MCF 10A (cell line): ENCODE results near the gene WNK4. TPM values are rescaled to one million over a fixed set of nuclear protein-coding genes. Genes with fewer than 3 reads are reported as not detected.

ENCODE experiments used
- BruUV-seq: library from RNA; stranded (reverse); fragments of 400-500 nt; replicated peaks from 2 replicates; lab custom pipeline; 2021; lab: Mats Ljungman, UMichigan
- CTCF ChIA-PET: fragments of 300-600 bp; sonication (Branson Sonifier 250); formaldehyde crosslinking; extraction: SDS; loops from one replicate; lab custom pipeline; 2021; ENCODE audit warnings: antibody characterized with exemption, inconsistent platforms; lab: Yijun Ruan, JAX
- POLR2A ChIA-PET: fragments of 300-600, 350-650 bp; sonication (Branson Sonifier 250); formaldehyde crosslinking; extraction: SDS; loops from one replicate; lab custom pipeline; 2020; ENCODE audit warnings: antibody characterized with exemption, inconsistent platforms; lab: Yijun Ruan, JAX
- DNase-seq: peaks from one replicate; pipeline ENCODE4 v3.0.0-alpha.2; 2018; ENCODE audit not compliant: unreplicated experiment
- H3K27ac Mint-ChIP-seq: one replicate; pipeline ENCODE4 v1.8.0; 2022; ENCODE audit warnings: mild to moderate bottlenecking, low read depth, mixed read lengths; ENCODE audit not compliant: unreplicated experiment
- H3K27me3 Mint-ChIP-seq: one replicate; pipeline ENCODE4 v1.8.0; 2022; ENCODE audit warnings: mixed read lengths; ENCODE audit not compliant: insufficient read depth, unreplicated experiment
- H3K36me3 Mint-ChIP-seq: one replicate; pipeline ENCODE4 v1.8.0; 2022; ENCODE audit warnings: mild to moderate bottlenecking, moderate library complexity, mixed read lengths; ENCODE audit not compliant: insufficient read depth, unreplicated experiment
- H3K4me1 Mint-ChIP-seq: one replicate; pipeline ENCODE4 v1.8.0; 2022; ENCODE audit warnings: mixed read lengths; ENCODE audit not compliant: insufficient read depth, unreplicated experiment
- H3K4me3 Mint-ChIP-seq: one replicate; pipeline ENCODE4 v1.8.0; 2022; ENCODE audit warnings: mild to moderate bottlenecking, moderate library complexity, mixed read lengths; ENCODE audit not compliant: unreplicated experiment
- H3K9me3 Mint-ChIP-seq: one replicate; pipeline ENCODE4 v1.8.0; 2022; ENCODE audit warnings: mixed read lengths; ENCODE audit not compliant: unreplicated experiment
- CTCF ChIP-seq: fragments of 200-600 bp; IDR thresholded peaks from one replicate; pipeline ENCODE4 v1.8.0; 2022; ENCODE audit warnings: antibody characterized with exemption, mild to moderate bottlenecking; ENCODE audit not compliant: unreplicated experiment
- intact Hi-C: fragments of 100-400 bp; cut with micrococcal nuclease; formaldehyde crosslinking; loops from 2 replicates; pipeline ENCODE4 v1.14.1; 2022
- total RNA-seq: library from RNA; stranded (reverse); gene quantifications from 2 replicates; pipeline ENCODE4 v1.2.3, GENCODE V29; 2022

The WNK4 gene
- total RNA-seq, 1 experiment from 2014 or later, result 2.3 TPM

- Mint-ChIP-seq H3K9me3 (no peaks in the 10 kb centered on the region), H3K36me3 (no peaks in the 10 kb centered on the region), H3K4me3 (peak overlapping the region; percentile 83), H3K27ac (peak overlapping the region; percentile 87), H3K4me1 (peaks cover 17% of the 10 kb centered on the region), H3K27me3 (no peaks in the 10 kb centered on the region)
- no peak for DNase-seq
- intact Hi-C loops, result no loop called here
- TSS peak; percentile 88 for BruUV-seq
- no peak for TF ChIP-seq CTCF
- POLR2A ChIA-PET, result interaction anchor here (0.6 to 2.7 kb wide), 12 partner anchors 10 to 74 kb away, joined by 3 to 19 read pairs (median 4); partner anchors contain the start of genes BECN1 and VPS25
- CTCF ChIA-PET, result interaction anchor here (0.6 to 1.6 kb wide), 3 partner anchors 10 to 117 kb away, joined by 3 to 5 read pairs (median 3); no protein-coding TSS in a partner anchor
Measured at GRCh38 chr17:42797067-42798007, 16.9 kb downstream of the WNK4 start.

- Mint-ChIP-seq H3K9me3 (no peaks in the 10 kb centered on the region), H3K27me3 (no peaks in the 10 kb centered on the region), H3K4me3 (peak overlapping the region; percentile 83), H3K4me1 (peaks cover 17% of the 10 kb centered on the region), H3K27ac (peak overlapping the region; percentile 87), H3K36me3 (no peaks in the 10 kb centered on the region)
- no peak for DNase-seq
- ChIA-PET CTCF (interaction anchor here (0.6 to 1.6 kb wide), 2 partner anchors 34 to 118 kb away, joined by 3 to 5 read pairs; no protein-coding TSS in a partner anchor), POLR2A (interaction anchor here (0.6 to 2.7 kb wide), 17 partner anchors 9 to 374 kb away, joined by 3 to 19 read pairs (median 3); partner anchors contain the start of genes BECN1 and VPS25)
- BruUV-seq, result no TSS peak
- TF ChIP-seq CTCF, result no peak
- intact Hi-C loops, result no loop called here
Measured at GRCh38 chr17:42798011-42798382, 17.6 kb downstream of the WNK4 start.

GRCh38 chr17:42798383-42799380, 18.3 kb downstream of the WNK4 start, which contains the start of the genes CNTD1 and COA3:
CNTD1 (plus strand) TSS chr17:42798861; CDS start chr17:42799068, 207 bp downstream.
COA3 (minus strand) TSS chr17:42798704; CDS start chr17:42798681, 23 bp downstream.
- no peaks in the 10 kb centered on the region for H3K27me3 Mint-ChIP-seq
- ChIA-PET POLR2A (interaction anchor here (0.6 to 2.7 kb wide), 16 partner anchors 9 to 373 kb away, joined by 3 to 19 read pairs (median 4); partner anchors contain the start of genes BECN1 and VPS25), CTCF (interaction anchor here (1.6 kb wide), 1 partner anchor 35 kb away, joined by 5 read pairs; no protein-coding TSS in a partner anchor)
- peaks cover 17% of the 10 kb centered on the region for H3K4me1 Mint-ChIP-seq
- peak within 1 kb of the TSS; percentile 83 for H3K4me3 Mint-ChIP-seq
- peak; percentile 86 for DNase-seq
- no peaks in the 10 kb centered on the region for H3K9me3 Mint-ChIP-seq
- no peaks in the 10 kb centered on the region for H3K36me3 Mint-ChIP-seq
- H3K27ac Mint-ChIP-seq, result peak within 1 kb of the TSS; percentile 87
- no TSS peak for BruUV-seq
- TF ChIP-seq CTCF, result no peak
- intact Hi-C loops, result no loop called here
